CD14-positive monocyte (primary cell): Measurements from ENCODE around the gene APP. TPM values are rescaled to one million over a fixed set of nuclear protein-coding genes. Genes with fewer than 3 reads are reported as not detected.

Source experiments
- DNase-seq, 3 donors: peaks; one replicate each; pipeline ENCODE4 v3.0.0-alpha.2; 2011 to 2022
- H2AFZ ChIP-seq: 2 replicates; pipeline ENCODE4 v1.6.0; 2012; ENCODE audit warnings: mild to moderate bottlenecking, low read depth, low read length, inconsistent platforms; ENCODE audit not compliant: insufficient read depth, poor library complexity, severe bottlenecking
- H3K27ac ChIP-seq, 2 donors: 1 replicate in 1 of 2; 2 replicates in 1 of 2; pipeline ENCODE4 v1.5.1; 2012 to 2013; ENCODE audit warnings: low read length in 2 of 2, control low read depth in 1 of 2, inconsistent platforms in 1 of 2, low read depth in 1 of 2, mild to moderate bottlenecking in 1 of 2
- H3K27me3 ChIP-seq, 2 donors: one replicate each; pipeline versions ENCODE4 v1.6.0 to v1.6.1; 2011 to 2013; ENCODE audit warnings: low read length in 2 of 2; ENCODE audit not compliant: control insufficient read depth in 2 of 2, insufficient read depth in 2 of 2
- H3K36me3 ChIP-seq, 2 donors: replicated peaks in 1 of 2; 1 replicate in 1 of 2; 2 replicates in 1 of 2; pipeline versions ENCODE4 v1.5.1 to v1.6.1; 2012 to 2013; ENCODE audit warnings: low read length in 2 of 2, control low read depth in 1 of 2, inconsistent platforms in 1 of 2, mild to moderate bottlenecking in 1 of 2; ENCODE audit not compliant: insufficient read depth in 2 of 2, control insufficient read depth in 1 of 2
- H3K4me1 ChIP-seq, 2 donors: 1 replicate in 1 of 2; 2 replicates in 1 of 2; pipeline versions ENCODE4 v1.5.1 to v1.6.1; 2012 to 2013; ENCODE audit warnings: low read length in 2 of 2, control low read depth in 1 of 2, inconsistent platforms in 1 of 2, mild to moderate bottlenecking in 1 of 2, moderate library complexity in 1 of 2; ENCODE audit not compliant: insufficient read depth in 2 of 2, control insufficient read depth in 1 of 2
- H3K4me2 ChIP-seq: replicated peaks from 2 replicates; pipeline ENCODE3; 2012; ENCODE audit warnings: low read length, moderate library complexity, mild to moderate bottlenecking; ENCODE audit not compliant: poor library complexity, severe bottlenecking; ENCODE audit errors: extremely low read depth
- H3K4me3 ChIP-seq, 3 experiments: fragments of 200-600 bp in 1 of 3; sonication (generic) in 1 of 3; replicated peaks in 1 of 3; 1 replicate in 2 of 3; 2 replicates in 1 of 3; pipeline ENCODE4 v1.5.1; 2011 to 2013; ENCODE audit warnings: low read length in 3 of 3, mild to moderate bottlenecking in 3 of 3, control low read depth in 2 of 3, low read depth in 2 of 3, inconsistent platforms in 1 of 3, moderate library complexity in 1 of 3
- H3K79me2 ChIP-seq: 2 replicates; pipeline ENCODE4 v1.6.0; 2012; ENCODE audit warnings: mild to moderate bottlenecking, control low read depth, inconsistent platforms, low read length, moderate library complexity; ENCODE audit not compliant: insufficient read depth
- H3K9ac ChIP-seq: 2 replicates; pipeline ENCODE4 v1.6.0; 2017; ENCODE audit warnings: low read length, mild to moderate bottlenecking; ENCODE audit not compliant: insufficient read depth, poor library complexity, severe bottlenecking
- H3K9me3 ChIP-seq, 2 donors: replicated peaks in 1 of 2; 1 replicate in 1 of 2; 2 replicates in 1 of 2; pipeline versions ENCODE4 v1.5.1 to v1.6.1; 2012 to 2013; ENCODE audit warnings: low read length in 2 of 2, control low read depth in 1 of 2; ENCODE audit not compliant: control insufficient read depth in 1 of 2, insufficient read depth in 1 of 2
- H4K20me1 ChIP-seq: 2 replicates; pipeline ENCODE4 v1.6.0; 2012; ENCODE audit warnings: mild to moderate bottlenecking, low read length, control low read depth, moderate library complexity; ENCODE audit not compliant: insufficient read depth
- H3K27ac Mint-ChIP-seq, 7 donors: one replicate each; pipeline ENCODE4 v1.8.0; 2020; ENCODE audit warnings: mild to moderate bottlenecking in 7 of 7, mixed read lengths in 7 of 7, moderate library complexity in 6 of 7, inconsistent platforms in 2 of 7
- H3K27me3 Mint-ChIP-seq, 3 donors: one replicate each; pipeline ENCODE4 v1.8.0; 2021 to 2022; ENCODE audit warnings: low read depth in 3 of 3, mild to moderate bottlenecking in 3 of 3, mixed read lengths in 3 of 3, moderate library complexity in 3 of 3, inconsistent platforms in 1 of 3
- H3K36me3 Mint-ChIP-seq, 2 donors: one replicate each; pipeline ENCODE4 v1.8.0; 2020; ENCODE audit warnings: mixed read lengths in 2 of 2, inconsistent platforms in 1 of 2, mild to moderate bottlenecking in 1 of 2
- H3K4me1 Mint-ChIP-seq: one replicate; pipeline ENCODE4 v1.8.0; 2020; ENCODE audit warnings: mild to moderate bottlenecking, mixed read lengths
- H3K4me3 Mint-ChIP-seq, 2 donors: one replicate each; pipeline ENCODE4 v1.8.0; 2020; ENCODE audit warnings: mild to moderate bottlenecking in 2 of 2, mixed read lengths in 2 of 2, moderate library complexity in 1 of 2
- H3K9me3 Mint-ChIP-seq, 7 donors: one replicate each; pipeline ENCODE4 v1.8.0; 2020 to 2022; ENCODE audit warnings: mixed read lengths in 7 of 7, mild to moderate bottlenecking in 6 of 7, moderate library complexity in 6 of 7, inconsistent platforms in 2 of 7
- CTCF ChIP-seq: fragments of 200-600 bp; IDR thresholded peaks from one replicate; pipeline ENCODE4 v1.8.0; 2022; ENCODE audit warnings: antibody characterized with exemption, mild to moderate bottlenecking
- WGBS: methylation state at CpG from one replicate; pipeline ENCODE4 v1.1.5; 2013; ENCODE audit warnings: missing lambda C conversion rate; ENCODE audit not compliant: insufficient coverage; 5-methylcytosine and 5-hydroxymethylcytosine counted together
- intact Hi-C, 2 donors: fragments of 100-400 bp; cut with micrococcal nuclease; formaldehyde crosslinking; loops; one replicate each; pipeline versions ENCODE4 v1.15.0 to v1.15.1; 2023
- polyA plus RNA-seq, 3 donors: library from polyadenylated mRNA; depleted of rRNA in 1 of 3; unstranded in 2 of 3; stranded (reverse) in 1 of 3; fragments of 300-500 nt in 2 of 3; fragments of >200 nt in 1 of 3; fragmentation: Illumina TruSeq in 2 of 3; gene quantifications; 1 replicate in 2 of 3; 2 replicates in 1 of 3; pipeline ENCODE4 v1.2.3, GENCODE V29; 2012 to 2021

The APP gene
- polyA plus RNA-seq, 3 donors = 28.0 to 118 (median 35.1) TPM

GRCh38 chr21:25997788-25998611 lies 172.6 kb downstream of the APP start:
- H3K9ac ChIP-seq = no peak overlapping the region
- Mint-ChIP-seq H3K27me3 (no peaks in the 10 kb centered on the region), H3K4me1 (peaks cover 8% of the 10 kb centered on the region), H3K4me3 (no peak overlapping the region), H3K36me3 (peaks cover 31 to 40% of the 10 kb centered on the region in 2 donors), H3K27ac (peak overlapping the region in 1 of 7 donors; percentile 38), H3K9me3 (no peaks in the 10 kb centered on the region)
- no peak overlapping the region for H3K4me2 ChIP-seq
- intact Hi-C loops = no loop called here
- H4K20me1 ChIP-seq = no peaks in the 10 kb centered on the region
- no peak overlapping the region for H3K4me3 ChIP-seq
- DNase-seq = no peak
- no peak overlapping the region for H2AFZ ChIP-seq
- H3K4me1 ChIP-seq = no peaks in the 10 kb centered on the region
- H3K27ac ChIP-seq = no peak overlapping the region
- 100% methylated on average over 2 of the region's 4 CpGs for WGBS
- H3K9me3 ChIP-seq = no peaks in the 10 kb centered on the region
- TF ChIP-seq CTCF = no peak
- peaks cover 19 to 66% of the 10 kb centered on the region in 2 donors for H3K36me3 ChIP-seq
- no peaks in the 10 kb centered on the region for H3K27me3 ChIP-seq
- no peaks in the 10 kb centered on the region for H3K79me2 ChIP-seq

GRCh38 chr21:25995278-25995677 lies 175.3 kb downstream of the APP start:
- Histone ChIP-seq H3K9ac (no peak overlapping the region), H4K20me1 (no peaks in the 10 kb centered on the region), H3K27me3 (no peaks in the 10 kb centered on the region), H3K9me3 (no peaks in the 10 kb centered on the region), H3K27ac (no peak overlapping the region), H3K79me2 (no peaks in the 10 kb centered on the region), H3K4me3 (no peak overlapping the region), H2AFZ (no peak overlapping the region), H3K36me3 (peaks cover 18 to 76% of the 10 kb centered on the region in 2 donors), H3K4me1 (no peaks in the 10 kb centered on the region), H3K4me2 (no peak overlapping the region)
- no peak for DNase-seq
- TF ChIP-seq CTCF = no peak
- no peaks in the 10 kb centered on the region for H3K27me3 Mint-ChIP-seq
- H3K4me3 Mint-ChIP-seq = no peak overlapping the region
- H3K4me1 Mint-ChIP-seq = peaks cover 8% of the 10 kb centered on the region
- 91% methylated on average over 5 of the region's 9 CpGs for WGBS
- peaks cover 38 to 43% of the 10 kb centered on the region in 2 donors for H3K36me3 Mint-ChIP-seq
- intact Hi-C loops = no loop called here
- H3K27ac Mint-ChIP-seq = no peak overlapping the region
- H3K9me3 Mint-ChIP-seq = no peaks in the 10 kb centered on the region
